Neural cell (in vitro differentiated cells): ENCODE data around the gene MAEA. TPM values are rescaled to one million over a fixed set of nuclear protein-coding genes. Genes with fewer than 3 reads are reported as not detected.

Experiments
- H2AFZ ChIP-seq: fragments of 200-600, 300-800 bp; sonication (generic), shearing (Covaris generic); 2 replicates; pipeline ENCODE4 v1.6.0; 2014; ENCODE audit warnings: low read depth, mild to moderate bottlenecking, antibody characterized with exemption, low read length, moderate library complexity
- H3F3A ChIP-seq: fragments of 200-600 bp; shearing (Covaris generic); 2 replicates; pipeline ENCODE4 v1.6.1; 2016; ENCODE audit warnings: mild to moderate bottlenecking, moderate library complexity, mixed read lengths, antibody characterized with exemption, low read length; ENCODE audit not compliant: insufficient read depth, poor library complexity, severe bottlenecking
- H3K27ac ChIP-seq: fragments of 200-600, 300-800 bp; sonication (generic), shearing (Covaris generic); 2 replicates; pipeline ENCODE4 v1.5.1; 2014; ENCODE audit warnings: mild to moderate bottlenecking, low read length, moderate library complexity
- H3K27me3 ChIP-seq: fragments of 300-800, 200-600 bp; sonication (generic), shearing (Covaris generic); 2 replicates; pipeline ENCODE4 v1.6.0; 2014; ENCODE audit warnings: mild to moderate bottlenecking, low read depth, low read length, moderate library complexity; ENCODE audit not compliant: insufficient read depth
- H3K36me3 ChIP-seq: fragments of 300-800, 200-600 bp; sonication (generic), shearing (Covaris generic); 2 replicates; pipeline ENCODE4 v1.5.1; 2014; ENCODE audit warnings: mild to moderate bottlenecking, antibody characterized with exemption, low read length, moderate library complexity; ENCODE audit not compliant: insufficient read depth
- H3K4me2 ChIP-seq: fragments of 300-800, 200-600 bp; sonication (generic), shearing (Covaris generic); 2 replicates; pipeline ENCODE4 v1.6.0; 2014; ENCODE audit warnings: mild to moderate bottlenecking, low read length
- H3K4me3 ChIP-seq: fragments of 300-800, 200-600 bp; sonication (generic), shearing (Covaris generic); 2 replicates; pipeline ENCODE4 v1.5.1; 2014; ENCODE audit warnings: mild to moderate bottlenecking, low read length, moderate library complexity
- H3K79me2 ChIP-seq: fragments of 200-600 bp; shearing (Covaris generic); replicated peaks from 2 replicates; pipeline ENCODE4 v1.6.0; 2014; ENCODE audit warnings: mild to moderate bottlenecking, low read length, moderate library complexity; ENCODE audit not compliant: insufficient read depth
- H3K9ac ChIP-seq: fragments of 300-800, 200-600 bp; sonication (generic), shearing (Covaris generic); 2 replicates; pipeline ENCODE4 v1.6.1; 2016; ENCODE audit warnings: mild to moderate bottlenecking, low read length, mixed read lengths
- H3K9me2 ChIP-seq: fragments of 200-600 bp; shearing (Covaris generic); 2 replicates; pipeline ENCODE4 v1.6.1; 2016; ENCODE audit warnings: mild to moderate bottlenecking, low read length, mixed read lengths; ENCODE audit not compliant: insufficient read depth
- H3K9me3 ChIP-seq: fragments of 200-600, 300-800 bp; sonication (generic), shearing (Covaris generic); 2 replicates; pipeline ENCODE4 v1.6.1; 2016; ENCODE audit warnings: mild to moderate bottlenecking, mixed run types, low read length, moderate library complexity, mixed read lengths
- H4K20me1 ChIP-seq: fragments of 200-600 bp; shearing (Covaris generic); 2 replicates; pipeline ENCODE4 v1.6.1; 2016; ENCODE audit warnings: mild to moderate bottlenecking, mixed run types; ENCODE audit not compliant: insufficient read depth
- EP300 ChIP-seq: fragments of 450-650 bp; conservative IDR thresholded peaks from 2 replicates; pipeline ENCODE4 v1.6.1; 2014; ENCODE audit warnings: antibody characterized with exemption, mild to moderate bottlenecking, moderate library complexity; ENCODE audit not compliant: poor library complexity, severe bottlenecking
- EZH2 ChIP-seq: fragments of 200-600, 300-800 bp; shearing (Covaris generic), sonication (generic); IDR thresholded peaks from 2 replicates; pipeline ENCODE4 v1.6.1; 2014; ENCODE audit warnings: antibody characterized with exemption, low read length, borderline replicate concordance, mild to moderate bottlenecking; ENCODE audit not compliant: insufficient read depth, poor library complexity, severe bottlenecking
- MXI1 ChIP-seq: fragments of 450-650 bp; conservative IDR thresholded peaks from 2 replicates; pipeline ENCODE4 v1.6.1; 2014; ENCODE audit warnings: antibody characterized with exemption, mild to moderate bottlenecking; ENCODE audit not compliant: poor library complexity, severe bottlenecking
- POLR2AphosphoS5 ChIP-seq: IDR thresholded peaks from 2 replicates; pipeline ENCODE4 v1.6.1; 2012
- RAD21 ChIP-seq: fragments of 450-650 bp; conservative IDR thresholded peaks from 2 replicates; pipeline ENCODE4 v1.6.1; 2014; ENCODE audit warnings: antibody characterized with exemption, mild to moderate bottlenecking, moderate library complexity
- SMC3 ChIP-seq: fragments of 450-650 bp; conservative IDR thresholded peaks from 2 replicates; pipeline ENCODE4 v1.6.1; 2014; ENCODE audit warnings: antibody characterized with exemption, mild to moderate bottlenecking, moderate library complexity; ENCODE audit not compliant: poor library complexity
- TAF1 ChIP-seq: IDR thresholded peaks from 2 replicates; pipeline ENCODE4 v1.6.1; 2012; ENCODE audit warnings: low read depth
- polyA plus RNA-seq: library from polyadenylated mRNA; depleted of rRNA; stranded (reverse); fragments of >200 nt; gene quantifications from 2 replicates; pipeline ENCODE4 v1.2.3, GENCODE V29; 2014
- TF ChIP-seq, protein P1 (sequence below): IDR thresholded peaks from 2 replicates; pipeline ENCODE4 v1.6.1; 2012; ENCODE audit warnings: borderline replicate concordance

The MAEA gene
- polyA plus RNA-seq, 1 donor from 2014 or later = 106 TPM

- TF ChIP-seq RAD21 (no peak), MXI1 (no peak), TAF1 (no peak), EP300 (no peak), POLR2AphosphoS5 (no peak), SMC3 (no peak), EZH2 (no peak)
- TF ChIP-seq, protein P1, sequence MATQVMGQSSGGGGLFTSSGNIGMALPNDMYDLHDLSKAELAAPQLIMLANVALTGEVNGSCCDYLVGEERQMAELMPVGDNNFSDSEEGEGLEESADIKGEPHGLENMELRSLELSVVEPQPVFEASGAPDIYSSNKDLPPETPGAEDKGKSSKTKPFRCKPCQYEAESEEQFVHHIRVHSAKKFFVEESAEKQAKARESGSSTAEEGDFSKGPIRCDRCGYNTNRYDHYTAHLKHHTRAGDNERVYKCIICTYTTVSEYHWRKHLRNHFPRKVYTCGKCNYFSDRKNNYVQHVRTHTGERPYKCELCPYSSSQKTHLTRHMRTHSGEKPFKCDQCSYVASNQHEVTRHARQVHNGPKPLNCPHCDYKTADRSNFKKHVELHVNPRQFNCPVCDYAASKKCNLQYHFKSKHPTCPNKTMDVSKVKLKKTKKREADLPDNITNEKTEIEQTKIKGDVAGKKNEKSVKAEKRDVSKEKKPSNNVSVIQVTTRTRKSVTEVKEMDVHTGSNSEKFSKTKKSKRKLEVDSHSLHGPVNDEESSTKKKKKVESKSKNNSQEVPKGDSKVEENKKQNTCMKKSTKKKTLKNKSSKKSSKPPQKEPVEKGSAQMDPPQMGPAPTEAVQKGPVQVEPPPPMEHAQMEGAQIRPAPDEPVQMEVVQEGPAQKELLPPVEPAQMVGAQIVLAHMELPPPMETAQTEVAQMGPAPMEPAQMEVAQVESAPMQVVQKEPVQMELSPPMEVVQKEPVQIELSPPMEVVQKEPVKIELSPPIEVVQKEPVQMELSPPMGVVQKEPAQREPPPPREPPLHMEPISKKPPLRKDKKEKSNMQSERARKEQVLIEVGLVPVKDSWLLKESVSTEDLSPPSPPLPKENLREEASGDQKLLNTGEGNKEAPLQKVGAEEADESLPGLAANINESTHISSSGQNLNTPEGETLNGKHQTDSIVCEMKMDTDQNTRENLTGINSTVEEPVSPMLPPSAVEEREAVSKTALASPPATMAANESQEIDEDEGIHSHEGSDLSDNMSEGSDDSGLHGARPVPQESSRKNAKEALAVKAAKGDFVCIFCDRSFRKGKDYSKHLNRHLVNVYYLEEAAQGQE = no peak
- Histone ChIP-seq H3F3A (no peaks in the 10 kb centered on the region), H3K9me2 (no peaks in the 10 kb centered on the region), H2AFZ (no peak overlapping the region), H3K4me2 (no peak overlapping the region), H3K9ac (no peak overlapping the region), H3K9me3 (no peaks in the 10 kb centered on the region), H3K27ac (no peak overlapping the region), H3K4me3 (no peak overlapping the region), H3K27me3 (no peaks in the 10 kb centered on the region), H4K20me1 (no peaks in the 10 kb centered on the region), H3K79me2 (peaks cover 33% of the 10 kb centered on the region), H3K36me3 (no peaks in the 10 kb centered on the region)
Measured at GRCh38 chr4:1298461-1298860, 8.8 kb downstream of the MAEA start.

DNA sequence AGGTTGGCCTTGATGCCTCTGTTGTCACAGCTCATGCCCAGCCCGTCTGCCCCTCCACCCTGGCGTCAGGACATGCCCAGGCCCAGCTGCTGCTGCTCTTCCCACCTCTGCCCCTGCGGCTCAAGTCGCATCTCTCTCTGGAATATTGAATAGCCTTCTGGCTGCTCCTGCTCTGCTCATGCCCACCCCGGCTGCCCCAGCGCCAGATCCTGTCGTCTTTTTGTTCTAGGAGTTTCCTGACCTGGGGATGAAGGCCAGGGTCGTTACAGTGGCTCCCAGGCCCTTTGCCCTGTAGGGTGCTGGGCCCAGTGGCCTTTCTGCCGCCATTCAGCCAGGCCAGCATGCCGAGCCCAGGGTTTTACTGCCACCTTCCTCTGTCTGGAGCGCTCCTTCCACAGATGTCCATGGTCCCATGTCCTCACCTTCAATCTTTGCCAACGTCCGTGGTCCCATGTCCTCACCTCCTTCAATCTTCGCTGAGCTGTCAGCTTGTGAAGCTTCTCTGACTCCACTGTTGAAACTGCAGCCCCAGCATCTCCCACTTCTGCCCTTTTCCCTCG lies 9.7 kb downstream of the MAEA start:
- H3K9me3 ChIP-seq = no peaks in the 10 kb centered on the region

More for the DNA sequence above, 9.7 kb downstream of the MAEA start:
- H3K27ac ChIP-seq = no peak overlapping the region
- H3K9me2 ChIP-seq = no peaks in the 10 kb centered on the region
- no peaks in the 10 kb centered on the region for H3K36me3 ChIP-seq
- no peaks in the 10 kb centered on the region for H4K20me1 ChIP-seq
- peaks cover 24% of the 10 kb centered on the region for H3K79me2 ChIP-seq
- TF ChIP-seq TAF1 = no peak
- TF ChIP-seq EZH2 = no peak
- no peak for TF ChIP-seq RAD21
- TF ChIP-seq POLR2AphosphoS5 = no peak
- no peak for TF ChIP-seq MXI1
- no peak for TF ChIP-seq EP300
- TF ChIP-seq SMC3 = no peak
- no peak overlapping the region for H2AFZ ChIP-seq
- no peaks in the 10 kb centered on the region for H3K27me3 ChIP-seq
- H3K4me2 ChIP-seq = no peak overlapping the region
- no peak overlapping the region for H3K9ac ChIP-seq
- H3F3A ChIP-seq = no peaks in the 10 kb centered on the region
- H3K4me3 ChIP-seq = no peak overlapping the region
